HG03565 (cell line): ENCODE measurements around the gene ERN2.
"Not testable (repeated sequence)": the region's sequence is repeated elsewhere in the genome, so short reads cannot be mapped to it uniquely, and the experiment has no call there.

Source experiments
- ATAC-seq: cut with Tn5 transposase; IDR thresholded peaks from one replicate; pipeline ENCODE4 v1.9.1; 2021; ENCODE audit warnings: mild to moderate bottlenecking, moderate library complexity; ENCODE audit not compliant: unreplicated experiment

ERN2 gene

GRCh38 chr16:23712976-23713375, at the start of gene ERN2:
TSS of gene ERN2 (minus strand) at chr16:23713222. CDS start at chr16:23713187, 35 bp downstream.
- ATAC-seq: no peak

DNA sequence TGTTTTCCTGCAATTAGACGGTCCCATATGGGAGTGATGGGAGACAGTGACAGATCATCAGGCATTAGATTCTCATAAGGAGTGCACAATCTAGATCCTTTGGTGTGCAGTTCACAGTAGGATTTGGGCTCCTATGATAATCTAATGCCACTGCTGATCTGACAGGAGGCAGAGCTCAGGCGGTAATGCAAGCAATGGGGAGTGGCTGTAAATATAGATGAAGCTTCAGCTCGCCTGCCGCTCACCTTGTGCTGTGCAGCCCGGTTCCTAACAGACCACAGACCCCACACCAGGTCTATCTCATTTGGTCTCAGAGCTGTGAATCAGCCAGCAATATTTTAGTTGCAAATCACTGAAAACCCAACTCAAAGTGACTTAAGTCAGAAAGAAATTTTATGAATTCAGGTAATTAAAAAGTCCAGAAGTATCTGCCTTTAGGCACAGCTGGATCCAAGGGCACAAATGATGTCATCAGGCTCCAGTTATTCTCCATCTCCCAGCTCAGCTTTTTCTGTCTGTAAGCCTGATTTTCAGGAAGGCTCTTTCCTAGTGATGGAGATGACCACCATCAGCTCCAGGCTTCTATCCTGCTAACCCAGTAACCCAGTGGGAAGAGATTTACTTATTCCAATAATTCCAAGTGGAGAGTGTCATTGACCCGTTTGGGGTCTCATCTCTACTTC, 45.1 kb upstream of the ERN2 start:
- no peak for ATAC-seq

GRCh38 chr16:23757116-23757515, 44.1 kb upstream of the ERN2 start:
- ATAC-seq: no peak

- ATAC-seq: no peak
These were observed 42.4 kb upstream of the ERN2 start for GRCh38 chr16:23755484-23755809.

DNA sequence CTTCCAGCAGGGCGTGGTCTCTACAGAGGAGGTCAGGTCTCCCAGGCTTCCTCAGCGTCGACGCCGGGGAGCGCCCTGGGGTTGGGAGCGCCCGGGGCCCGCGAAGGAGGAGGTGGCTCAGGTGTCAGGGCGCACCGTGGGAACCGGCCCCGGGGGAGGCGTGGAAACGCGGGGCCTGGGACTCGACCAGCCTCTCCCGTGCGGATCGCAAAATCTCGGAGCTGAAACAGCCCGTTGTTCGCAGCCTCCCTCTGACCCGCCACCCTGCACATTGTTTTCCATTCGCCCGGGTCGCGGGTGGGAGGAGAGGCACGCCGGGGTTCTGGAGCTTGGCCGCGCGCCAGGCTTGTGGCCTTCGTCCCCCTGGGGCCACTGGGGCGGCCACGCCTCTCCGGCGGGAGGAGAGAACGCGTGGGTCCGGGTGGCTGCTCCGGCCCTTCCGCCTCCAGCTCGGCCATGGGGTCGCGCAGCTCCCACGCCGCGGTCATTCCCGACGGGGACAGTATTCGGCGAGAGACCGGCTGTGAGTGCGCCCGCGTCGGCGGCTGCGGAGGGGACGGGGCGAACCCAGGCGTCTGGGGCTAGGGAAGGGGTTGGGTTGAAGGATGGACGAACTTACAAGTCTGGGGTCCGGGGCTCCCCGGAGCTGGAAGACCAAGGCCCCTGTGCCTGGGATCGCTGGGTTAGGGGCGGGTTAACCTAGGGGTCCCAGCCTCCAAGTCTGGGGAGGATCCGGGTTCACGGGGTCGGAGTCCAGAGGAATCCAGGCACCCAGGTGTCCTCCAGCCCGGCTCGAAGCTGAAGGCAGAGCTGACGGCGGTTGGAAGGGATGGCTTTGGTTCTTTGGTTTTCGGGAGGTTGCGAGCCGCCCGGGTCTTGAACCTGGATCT, 41.8 kb upstream of the ERN2 start, which contains the start of gene CHP2:
CHP2 (plus strand) TSS at position 433 of the 890 bp plus-strand sequence; CDS start at position 457, 24 bp downstream.
- ATAC-seq: no peak

DNA sequence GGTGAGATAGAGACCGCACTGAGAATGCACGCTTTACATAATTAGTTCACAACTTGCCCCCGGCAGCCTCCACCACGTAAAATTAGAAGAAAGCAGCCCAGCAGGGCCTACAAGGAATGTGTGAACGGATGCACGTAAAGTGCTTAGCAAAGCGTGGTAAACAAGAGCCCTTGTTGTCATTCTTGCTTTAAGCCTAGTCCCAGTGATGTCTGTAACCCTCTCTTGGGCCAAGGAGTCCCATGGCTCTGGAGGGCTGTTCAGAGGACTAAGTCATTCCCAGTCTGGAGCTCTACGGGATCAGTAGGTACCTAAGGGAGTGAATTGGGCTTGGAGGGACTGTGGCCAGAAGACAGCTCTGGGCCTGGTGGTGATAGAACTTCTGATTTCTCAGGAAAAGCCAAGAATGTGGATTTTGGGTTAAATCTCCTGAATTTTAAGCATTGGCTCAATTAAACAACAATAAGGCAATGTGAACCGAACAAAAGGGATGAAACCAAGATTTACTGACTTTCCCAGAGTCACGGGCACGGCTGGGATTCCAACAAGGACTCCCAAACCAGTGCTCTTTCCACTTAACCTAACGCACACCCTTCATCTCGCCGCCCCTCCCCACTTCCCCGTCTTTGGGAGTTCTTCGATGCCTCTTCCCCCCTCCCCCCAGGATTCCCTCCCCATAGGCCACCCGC, 41.0 kb upstream of the ERN2 start:
- no peak for ATAC-seq

GRCh38 chr16:23751053-23751452, 38.0 kb upstream of the ERN2 start:
- not testable (repeated sequence) for ATAC-seq

DNA sequence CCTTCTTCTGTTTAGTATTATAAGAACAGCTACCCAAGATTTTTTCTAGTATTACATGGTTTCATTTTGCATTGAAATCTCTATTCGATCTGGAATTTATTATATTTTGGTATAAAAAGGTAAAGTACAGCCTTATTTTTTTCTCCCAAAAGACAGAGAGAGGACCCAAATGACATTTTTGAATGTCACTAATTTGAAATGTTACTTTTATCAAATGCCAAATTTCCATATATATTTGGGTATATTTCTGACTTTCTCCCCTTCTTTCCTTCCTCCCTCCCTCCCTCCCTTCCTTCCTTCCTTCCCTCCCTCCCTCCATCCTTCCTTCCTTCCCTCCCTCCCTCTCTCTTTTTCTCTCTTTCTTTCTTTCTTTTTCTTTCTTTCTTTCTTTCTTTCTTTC, 35.6 kb upstream of the ERN2 start:
- no peak for ATAC-seq

DNA sequence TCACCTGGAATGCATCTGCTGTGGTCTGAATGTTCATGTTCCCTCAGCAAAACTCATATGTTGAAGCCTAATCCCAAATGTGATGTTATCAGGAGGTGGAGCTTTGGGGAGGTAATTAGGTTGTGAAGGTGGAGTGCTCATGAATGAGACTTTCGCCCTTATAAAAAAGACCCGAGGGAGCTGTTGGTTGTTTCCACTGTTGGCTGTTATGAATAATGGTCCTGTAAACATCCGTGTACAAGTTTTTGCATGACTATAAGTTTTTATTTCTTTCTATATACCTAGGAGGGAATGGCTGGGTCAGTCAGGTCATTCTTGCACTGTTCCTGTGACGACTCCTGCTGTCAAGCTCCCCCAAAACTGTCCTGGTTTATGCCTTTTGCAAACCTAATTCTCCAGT, 32.2 kb upstream of the ERN2 start:
- ATAC-seq: no peak

- ATAC-seq: no peak
These were observed 29.7 kb upstream of the ERN2 start for GRCh38 chr16:23742766-23743165.

DNA sequence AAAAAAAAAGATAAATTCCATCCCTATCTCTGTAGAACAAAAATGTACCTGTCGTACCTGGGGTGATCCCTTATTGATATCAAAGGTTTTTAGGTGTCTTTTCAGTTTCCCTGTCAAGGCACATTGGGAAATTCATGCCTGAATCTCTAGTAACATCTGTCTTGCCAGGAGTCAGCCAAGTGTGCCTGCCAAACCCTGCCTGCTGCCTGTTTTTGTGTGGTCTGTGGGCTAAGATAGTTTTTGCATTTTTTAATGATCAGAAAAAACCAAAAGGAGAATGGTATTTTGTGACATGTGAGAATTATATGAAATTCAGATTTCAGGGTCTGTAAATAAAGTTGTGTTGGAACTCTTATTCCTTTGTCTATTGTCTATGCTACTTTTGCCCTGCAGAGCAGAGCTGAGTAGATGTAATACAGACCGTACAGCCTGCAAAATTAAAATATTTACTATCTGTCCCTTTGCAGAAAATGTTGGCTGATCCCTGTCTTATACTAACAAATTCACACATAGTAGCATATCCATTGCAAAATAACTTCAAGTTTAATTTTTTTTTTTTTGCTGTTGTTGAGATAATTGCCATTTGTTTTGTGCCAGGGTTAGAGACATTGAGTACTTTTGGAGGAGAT, 28.8 kb upstream of the ERN2 start:
- no peak for ATAC-seq

DNA sequence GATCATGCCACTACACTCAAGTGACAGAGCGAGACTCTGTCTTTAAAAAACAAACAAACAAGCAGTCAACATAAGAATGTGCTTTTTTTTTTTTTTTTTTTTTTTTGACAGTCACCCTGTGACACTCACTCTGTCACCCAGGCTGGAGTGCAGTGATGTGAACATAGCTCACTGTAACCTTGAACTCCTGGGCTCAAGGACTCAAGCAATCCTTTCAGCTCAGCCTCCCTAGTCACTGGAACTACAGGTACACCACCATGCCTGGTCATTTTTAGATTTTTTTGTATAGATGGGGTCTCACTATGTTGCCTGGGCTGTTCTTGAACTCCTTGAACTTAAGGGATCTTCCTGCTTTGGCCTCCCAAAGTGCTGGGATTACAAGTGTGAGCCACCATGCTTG, 26.5 kb upstream of the ERN2 start:
- no peak for ATAC-seq

GRCh38 chr16:23737423-23738028, 24.5 kb upstream of the ERN2 start:
- not testable (repeated sequence) for ATAC-seq

DNA sequence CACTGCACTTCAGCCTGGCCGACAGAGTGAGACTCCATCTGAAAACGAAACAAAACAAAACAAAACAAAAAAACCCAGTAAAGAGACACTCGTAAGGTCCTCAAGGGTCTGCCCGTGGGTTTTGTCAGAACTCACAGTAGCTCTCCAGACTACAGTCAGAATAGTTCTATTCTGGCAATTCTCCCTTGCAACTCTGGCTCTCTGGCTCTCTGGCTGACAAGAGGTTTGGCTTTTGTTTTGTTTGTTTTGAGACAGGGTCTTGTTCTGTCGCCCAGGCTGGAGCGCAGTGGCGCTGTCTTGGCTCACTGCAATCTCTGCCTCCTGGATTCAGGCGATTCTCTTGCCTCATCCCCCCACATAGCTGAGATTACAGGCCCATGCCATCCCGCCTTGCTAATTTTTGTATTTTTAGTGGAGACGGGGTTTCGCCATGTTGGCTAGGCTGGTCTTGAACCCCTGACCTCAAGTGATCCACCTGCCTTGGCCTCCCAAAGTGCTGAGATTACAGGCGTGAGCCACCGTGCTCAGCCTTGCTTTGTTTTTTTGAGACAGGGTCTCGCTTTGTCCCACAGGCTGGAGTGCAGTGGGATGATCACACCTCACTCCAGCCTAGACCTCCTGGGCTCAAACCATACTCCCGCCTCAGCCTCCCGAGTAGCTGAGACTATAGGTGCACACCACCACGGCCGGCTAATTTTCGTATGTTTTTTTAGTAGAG, 21.3 kb upstream of the ERN2 start:
- ATAC-seq: no peak

- ATAC-seq: no peak
These were observed 16.7 kb upstream of the ERN2 start for GRCh38 chr16:23729503-23730424.

DNA sequence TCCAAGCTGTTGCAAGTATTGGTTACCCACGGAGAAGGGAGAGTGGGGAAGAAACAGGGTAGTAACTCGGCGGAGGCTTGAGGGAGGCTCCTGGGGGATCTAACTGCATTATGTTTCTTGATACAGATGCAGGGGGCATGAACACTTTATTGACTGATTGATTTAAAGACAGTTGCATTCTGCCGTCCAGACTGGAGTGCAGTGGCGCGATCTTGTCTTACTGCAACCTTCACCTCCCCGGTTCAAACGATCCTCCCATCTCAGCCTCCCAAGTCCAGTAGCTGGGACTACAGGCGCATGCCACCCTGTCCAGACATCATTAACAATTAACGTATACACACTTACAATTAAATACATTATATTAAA, 15.1 kb upstream of the ERN2 start:
- ATAC-seq: no peak

GRCh38 chr16:23726710-23727109, 13.7 kb upstream of the ERN2 start:
- no peak for ATAC-seq

DNA sequence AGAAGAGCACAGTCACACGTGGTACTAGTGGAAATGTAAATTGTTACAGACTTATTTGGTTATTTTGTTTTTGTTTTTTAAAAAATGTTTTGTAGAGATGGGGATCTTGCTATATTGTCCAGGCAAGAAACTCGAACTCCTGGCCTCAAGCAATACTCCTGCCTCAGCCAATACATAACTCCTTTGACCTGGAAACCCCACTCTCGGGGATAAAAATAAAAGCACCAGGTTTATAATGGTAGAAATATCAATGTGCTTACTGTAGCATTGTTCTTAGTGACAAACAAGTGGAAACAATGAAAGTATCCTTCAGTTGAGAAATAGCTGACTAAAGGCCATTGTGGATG, 11.7 kb upstream of the ERN2 start:
- no peak for ATAC-seq

DNA sequence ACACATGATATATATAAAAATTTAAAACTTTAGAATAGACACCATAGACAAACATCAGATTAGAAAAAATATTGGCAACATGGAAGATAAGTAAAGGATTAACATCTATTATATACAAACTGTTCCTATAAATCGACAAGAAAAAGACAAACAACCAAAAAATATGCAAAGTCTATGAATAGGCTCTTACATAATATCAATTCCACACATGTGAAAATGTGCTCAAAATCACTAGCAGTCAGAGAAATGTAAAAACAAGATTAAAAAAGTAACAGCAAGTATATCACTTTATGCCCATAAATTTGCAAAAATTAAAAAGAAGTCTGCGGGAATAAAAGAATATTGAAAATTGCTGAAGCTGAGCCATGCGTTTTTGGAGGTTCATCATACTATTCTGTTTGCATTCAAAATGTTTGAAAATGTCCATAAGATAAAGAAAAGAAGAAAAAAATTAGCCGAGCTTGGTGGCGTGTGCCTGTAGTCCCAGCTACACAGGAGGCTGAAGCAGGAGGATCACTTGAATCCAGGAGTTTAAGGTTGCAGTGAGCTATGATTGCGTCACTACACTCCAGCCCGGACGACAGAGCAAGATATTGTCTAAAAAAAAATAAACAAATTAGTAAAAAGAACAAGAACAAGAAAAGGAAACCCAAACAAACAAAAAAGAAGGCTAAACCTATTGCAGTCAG, 11.2 kb upstream of the ERN2 start:
- ATAC-seq: no peak
